HEK293 (cell line): Measurements from ENCODE around the gene FNIP1.

Source experiments
- CTCF ChIA-PET: fragments of 350-600 bp; formaldehyde crosslinking; extraction: SDS; loops from one replicate; lab custom pipeline; 2021; ENCODE audit warnings: antibody characterized with exemption; lab: Yijun Ruan, JAX
- POLR2A ChIA-PET: fragments of 300-600 bp; formaldehyde crosslinking; extraction: SDS; loops from one replicate; lab custom pipeline; 2020; ENCODE audit warnings: antibody characterized with exemption, inconsistent platforms; lab: Yijun Ruan, JAX
- H3K27ac ChIP-seq: fragments of 200-500 bp; sonication (Bioruptor generic); 2 replicates; pipeline ENCODE4 v1.5.1; 2014; ENCODE audit warnings: low read depth, low read length, control low read depth, inconsistent platforms; ENCODE audit errors: extremely low read depth
- H3K36me3 ChIP-seq, 2 experiments: fragments of 200-500 bp in 1 of 2; sonication (Bioruptor generic) in 1 of 2; 1 replicate in 1 of 2; 2 replicates in 1 of 2; pipeline ENCODE4 v1.5.1; 2014 to 2017; ENCODE audit warnings: inconsistent platforms in 2 of 2, low read length in 2 of 2; ENCODE audit not compliant: control insufficient read depth in 2 of 2, insufficient read depth in 1 of 2
- H3K4me1 ChIP-seq: fragments of 200-500 bp; sonication (Bioruptor generic); 2 replicates; pipeline ENCODE4 v1.5.1; 2014; ENCODE audit warnings: mild to moderate bottlenecking, low read length, inconsistent platforms; ENCODE audit not compliant: control insufficient read depth, insufficient read depth
- H3K4me3 ChIP-seq: 2 replicates; pipeline ENCODE4 v1.5.1; 2011; ENCODE audit warnings: low read depth, mild to moderate bottlenecking, control low read depth, low read length, moderate library complexity
- H3K9me3 ChIP-seq: fragments of 200-500 bp; sonication (Bioruptor generic); 2 replicates; pipeline ENCODE4 v1.5.1; 2014; ENCODE audit warnings: low read depth, low read length, inconsistent platforms; ENCODE audit not compliant: control insufficient read depth, insufficient read depth
- BCL11B ChIP-seq: fragments of 450-650 bp; formaldehyde crosslinking; IDR thresholded peaks from 2 replicates; pipeline ENCODE4 v1.5.1; 2016; ENCODE audit warnings: low read depth, missing biosample characterization, missing genetic modification characterization
- KLF1 ChIP-seq: fragments of 450-650 bp; formaldehyde crosslinking; IDR thresholded peaks from 2 replicates; pipeline ENCODE4 v1.5.1; 2016; ENCODE audit warnings: missing biosample characterization, missing genetic modification characterization
- MEIS1 ChIP-seq: sonication (generic); formaldehyde crosslinking; IDR thresholded peaks from 2 replicates; pipeline ENCODE4 v1.8.1; 2022; ENCODE audit warnings: missing genetic modification reagents, mild to moderate bottlenecking, borderline replicate concordance
- PRDM6 ChIP-seq: fragments of 450-650 bp; formaldehyde crosslinking; IDR thresholded peaks from 2 replicates; pipeline ENCODE4 v1.5.1; 2017; ENCODE audit warnings: missing biosample characterization, missing genetic modification characterization
- REST ChIP-seq: fragments of 450-650 bp; formaldehyde crosslinking; IDR thresholded peaks from 2 replicates; pipeline ENCODE4 v1.5.1; 2016; ENCODE audit warnings: missing biosample characterization, missing genetic modification characterization
- ZNF114 ChIP-seq: fragments of 450-650 bp; formaldehyde crosslinking; IDR thresholded peaks from 2 replicates; pipeline ENCODE4 v1.5.0; 2017; ENCODE audit warnings: missing biosample characterization, missing genetic modification characterization
- ZNF121 ChIP-seq: fragments of 450-650 bp; formaldehyde crosslinking; IDR thresholded peaks from 2 replicates; pipeline ENCODE4 v1.5.1; 2016; ENCODE audit warnings: missing biosample characterization, missing genetic modification characterization
- ZNF146 ChIP-seq: fragments of 450-650 bp; formaldehyde crosslinking; IDR thresholded peaks from 2 replicates; pipeline ENCODE4 v1.5.1; 2016; ENCODE audit warnings: missing biosample characterization, missing genetic modification characterization
- ZNF148 ChIP-seq: fragments of 450-650 bp; formaldehyde crosslinking; IDR thresholded peaks from 2 replicates; pipeline ENCODE4 v1.5.0; 2017; ENCODE audit warnings: missing biosample characterization, missing genetic modification characterization, borderline replicate concordance
- ZNF157 ChIP-seq: fragments of 450-650 bp; formaldehyde crosslinking; IDR thresholded peaks from 2 replicates; pipeline ENCODE4 v1.5.1; 2016; ENCODE audit warnings: missing biosample characterization, missing genetic modification characterization
- ZNF175 ChIP-seq: fragments of 450-650 bp; formaldehyde crosslinking; IDR thresholded peaks from 2 replicates; pipeline ENCODE4 v1.5.1; 2016; ENCODE audit warnings: missing biosample characterization, missing genetic modification characterization
- ZNF292 ChIP-seq: fragments of 450-650 bp; formaldehyde crosslinking; IDR thresholded peaks from 2 replicates; pipeline ENCODE4 v1.5.1; 2016; ENCODE audit warnings: low read depth, missing biosample characterization, missing genetic modification characterization, borderline replicate concordance
- ZNF354C ChIP-seq: fragments of 450-650 bp; formaldehyde crosslinking; IDR thresholded peaks from 2 replicates; pipeline ENCODE4 v1.5.1; 2016; ENCODE audit warnings: missing biosample characterization, missing genetic modification characterization, low read depth, borderline replicate concordance
- ZNF473 ChIP-seq: fragments of 450-650 bp; formaldehyde crosslinking; IDR thresholded peaks from 2 replicates; pipeline ENCODE4 v1.5.1; 2017; ENCODE audit warnings: missing biosample characterization, missing genetic modification characterization
- ZNF501 ChIP-seq: fragments of 450-650 bp; formaldehyde crosslinking; IDR thresholded peaks from 2 replicates; pipeline ENCODE4 v1.5.1; 2016; ENCODE audit warnings: missing biosample characterization, missing genetic modification characterization
- ZNF548 ChIP-seq: fragments of 450-650 bp; formaldehyde crosslinking; IDR thresholded peaks from 2 replicates; pipeline ENCODE4 v1.5.1; 2016; ENCODE audit warnings: missing biosample characterization, missing genetic modification characterization
- ZNF677 ChIP-seq: fragments of 450-650 bp; IDR thresholded peaks from 2 replicates; pipeline ENCODE4 v1.5.0; 2018; ENCODE audit warnings: missing biosample characterization, mild to moderate bottlenecking, missing genetic modification characterization, moderate library complexity
- ZNF701 ChIP-seq: fragments of 450-650 bp; formaldehyde crosslinking; IDR thresholded peaks from 2 replicates; pipeline ENCODE4 v1.5.1; 2016; ENCODE audit warnings: missing biosample characterization, missing genetic modification characterization
- ZNF785 ChIP-seq: fragments of 450-650 bp; formaldehyde crosslinking; IDR thresholded peaks from 2 replicates; pipeline ENCODE4 v1.5.1; 2016; ENCODE audit warnings: missing biosample characterization, missing genetic modification characterization

FNIP1 gene

DNA sequence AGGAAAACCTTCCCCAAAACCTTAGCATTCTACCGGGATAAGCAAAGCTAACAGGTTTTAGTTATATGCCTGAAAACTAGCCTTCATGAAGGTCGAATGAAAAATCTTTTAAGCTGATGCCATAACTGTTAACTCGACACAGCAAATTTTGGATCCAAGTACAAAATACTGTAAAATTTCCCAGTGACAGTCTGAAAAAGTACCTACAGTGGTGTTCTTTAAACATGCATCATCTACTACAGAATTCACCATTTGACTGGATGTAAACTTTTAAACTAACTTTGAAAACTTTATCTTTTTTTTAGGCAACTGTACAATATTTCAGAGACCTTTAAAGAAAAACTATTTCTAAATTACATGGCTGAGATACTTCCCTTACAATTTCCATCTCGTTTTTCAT is 162.6 kb downstream of the FNIP1 start:
- ChIA-PET CTCF (no interaction called here), POLR2A (no interaction called here)
- Histone ChIP-seq H3K27ac (peak overlapping the region; percentile 88), H3K9me3 (no peaks in the 10 kb centered on the region), H3K4me1 (peaks cover 14% of the 10 kb centered on the region), H3K36me3 (no peaks in the 10 kb centered on the region; a peak in 1 of 3 replicates), H3K4me3 (peak overlapping the region; percentile 75)
- TF ChIP-seq ZNF785 (tag by site-specific recombination) = no peak
- TF ChIP-seq PRDM6 (tag by site-specific recombination) = peak; percentile 38

DNA sequence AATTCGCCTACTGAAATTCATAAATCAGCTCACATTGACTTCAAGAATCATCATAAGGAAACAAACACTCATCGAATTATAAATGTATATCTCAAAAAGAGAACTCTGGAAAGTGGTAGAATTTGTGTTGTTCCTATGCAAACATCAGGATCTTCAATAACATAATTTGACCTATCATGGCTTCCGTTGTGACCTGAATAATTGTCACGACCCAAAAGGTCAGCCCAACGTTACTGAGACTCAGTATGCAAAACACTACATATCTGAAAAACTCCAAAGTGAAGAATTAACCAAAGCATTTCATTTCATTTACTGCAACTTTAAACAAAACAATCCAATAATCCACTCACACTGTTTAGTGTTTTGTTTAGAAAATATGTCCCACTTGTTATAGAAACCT is 163.0 kb downstream of the FNIP1 start:
- no peaks in the 10 kb centered on the region for H3K9me3 ChIP-seq
- ChIA-PET POLR2A (no interaction called here), CTCF (no interaction called here)
- no peak overlapping the region for H3K27ac ChIP-seq
- H3K4me1 ChIP-seq = peaks cover 14% of the 10 kb centered on the region
- TF ChIP-seq ZNF114 (no peak), ZNF354C (tag by site-specific recombination) (no peak), KLF1 (tag by site-specific recombination) (no peak), REST (no peak), ZNF146 (tag by site-specific recombination) (no peak), ZNF701 (no peak), ZNF292 (tag by site-specific recombination) (no peak), ZNF121 (tag by site-specific recombination) (no peak), ZNF473 (tag by site-specific recombination) (no peak), ZNF175 (tag by site-specific recombination) (no peak), ZNF501 (tag by site-specific recombination) (no peak), MEIS1 (CRISPR knock-in tag) (no peak), BCL11B (tag by site-specific recombination) (no peak), ZNF548 (tag by site-specific recombination) (no peak), ZNF677 (tag by site-specific recombination) (no peak), ZNF157 (tag by site-specific recombination) (no peak), ZNF148 (tag by site-specific recombination) (no peak)
- peak overlapping the region; percentile 75 for H3K4me3 ChIP-seq
- no peaks in the 10 kb centered on the region; a peak in 1 of 3 replicates for H3K36me3 ChIP-seq
